ENCODE results near the gene MPL. TPM values are rescaled to one million over a fixed set of nuclear protein-coding genes. Genes with fewer than 3 reads are reported as not detected.

The MPL gene
- total RNA-seq, 2 donors from 2014 or later: not detected

DNA sequence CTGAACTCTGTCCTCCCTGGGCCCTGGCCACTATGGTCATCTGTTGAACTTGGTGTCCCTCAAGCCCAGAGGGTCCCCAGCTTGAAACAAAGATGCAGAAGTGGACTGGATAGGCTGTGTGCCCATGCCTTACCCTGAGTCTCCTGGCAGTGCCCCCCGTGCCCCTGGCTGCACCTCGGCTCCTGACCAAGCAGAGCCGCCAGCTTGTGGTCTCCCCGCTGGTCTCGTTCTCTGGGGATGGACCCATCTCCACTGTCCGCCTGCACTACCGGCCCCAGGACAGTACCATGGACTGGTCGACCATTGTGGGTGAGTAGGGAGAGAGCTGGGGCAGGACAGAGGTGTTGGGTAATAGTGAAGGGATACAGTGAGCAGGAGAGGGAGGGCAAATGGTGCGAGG lies 26.1 kb upstream of the MPL start:
- H3K4me1 Mint-ChIP-seq (ENCODE audit: low read depth): no peaks in the 10 kb centered on the region

DNA sequence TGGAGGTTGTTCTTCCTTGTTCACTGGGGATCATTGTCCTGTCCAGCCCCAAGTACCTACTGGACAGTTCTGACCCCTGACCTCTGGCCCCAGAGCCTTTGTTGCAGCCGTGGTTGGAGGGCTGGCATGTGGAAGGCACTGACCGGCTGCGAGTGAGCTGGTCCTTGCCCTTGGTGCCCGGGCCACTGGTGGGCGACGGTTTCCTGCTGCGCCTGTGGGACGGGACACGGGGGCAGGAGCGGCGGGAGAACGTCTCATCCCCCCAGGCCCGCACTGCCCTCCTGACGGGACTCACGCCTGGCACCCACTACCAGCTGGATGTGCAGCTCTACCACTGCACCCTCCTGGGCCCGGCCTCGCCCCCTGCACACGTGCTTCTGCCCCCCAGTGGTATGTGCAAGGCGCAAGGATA lies 25.4 kb upstream of the MPL start:
- ATAC-seq (replicated peaks in 1 of 2) (no peak), DNase-seq (no peak)
- no peaks in the 10 kb centered on the region for H3K9me3 Mint-ChIP-seq
- no peaks in the 10 kb centered on the region for H3K27me3 Mint-ChIP-seq (ENCODE audit: low read depth)
- H3K4me1 Mint-ChIP-seq (ENCODE audit: low read depth): no peaks in the 10 kb centered on the region
- H3K27ac Mint-ChIP-seq: no peak overlapping the region
- no peaks in the 10 kb centered on the region for H3K36me3 Mint-ChIP-seq (ENCODE audit: insufficient read depth in 2 of 2)
- no peak overlapping the region for H3K4me3 Mint-ChIP-seq

More for the DNA sequence above, 26.1 kb upstream of the MPL start:
- H3K9me3 Mint-ChIP-seq: no peaks in the 10 kb centered on the region
- DNase-seq: no peak
- H3K4me3 Mint-ChIP-seq: no peak overlapping the region
- no peak for ATAC-seq (replicated peaks in 1 of 2)
- no peaks in the 10 kb centered on the region for H3K27me3 Mint-ChIP-seq (ENCODE audit: low read depth)
- H3K27ac Mint-ChIP-seq: no peak overlapping the region
- H3K36me3 Mint-ChIP-seq (ENCODE audit: insufficient read depth in 2 of 2): no peaks in the 10 kb centered on the region

DNA sequence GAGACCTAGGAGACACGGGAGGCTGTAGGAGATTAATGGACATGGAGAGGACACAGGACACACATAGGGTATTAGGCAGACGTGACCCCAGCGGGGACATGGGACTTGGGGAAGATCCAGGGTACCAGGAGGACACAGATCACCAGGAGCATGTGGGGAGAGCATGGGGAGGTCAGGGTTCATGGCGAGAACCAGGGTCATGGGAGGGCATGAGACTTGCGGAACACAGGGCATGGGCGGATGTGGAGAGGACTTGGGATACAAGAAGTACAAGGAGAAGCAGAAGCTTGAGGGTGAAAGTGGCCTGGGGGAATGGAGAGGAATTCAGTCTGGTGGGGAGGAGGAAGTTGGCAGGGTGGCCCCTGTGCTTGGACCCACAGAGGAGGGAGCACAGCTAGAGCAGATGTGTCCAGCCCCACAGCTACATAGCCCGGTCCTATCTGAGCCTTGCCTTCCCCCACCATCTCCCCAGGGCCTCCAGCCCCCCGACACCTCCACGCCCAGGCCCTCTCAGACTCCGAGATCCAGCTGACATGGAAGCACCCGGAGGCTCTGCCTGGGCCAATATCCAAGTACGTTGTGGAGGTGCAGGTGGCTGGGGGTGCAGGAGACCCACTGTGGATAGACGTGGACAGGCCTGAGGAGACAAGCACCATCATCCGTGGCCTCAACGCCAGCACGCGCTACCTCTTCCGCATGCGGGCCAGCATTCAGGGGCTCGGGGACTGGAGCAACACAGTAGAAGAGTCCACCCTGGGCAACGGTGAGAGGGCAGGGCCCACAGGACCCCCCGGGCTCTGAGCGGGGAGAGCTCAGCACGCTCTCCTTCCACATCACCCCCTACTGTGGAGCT lies 24.7 kb upstream of the MPL start:
- H3K27me3 Mint-ChIP-seq (ENCODE audit: low read depth): no peaks in the 10 kb centered on the region
- peaks cover 2% of the 10 kb centered on the region for H3K4me1 Mint-ChIP-seq (ENCODE audit: low read depth)
- no peak overlapping the region for H3K4me3 Mint-ChIP-seq
- no peaks in the 10 kb centered on the region for H3K9me3 Mint-ChIP-seq
- DNase-seq (no peak), ATAC-seq (replicated peaks in 1 of 2) (no peak)
- no peak overlapping the region for H3K27ac Mint-ChIP-seq
- no peaks in the 10 kb centered on the region for H3K36me3 Mint-ChIP-seq (ENCODE audit: insufficient read depth in 2 of 2)

DNA sequence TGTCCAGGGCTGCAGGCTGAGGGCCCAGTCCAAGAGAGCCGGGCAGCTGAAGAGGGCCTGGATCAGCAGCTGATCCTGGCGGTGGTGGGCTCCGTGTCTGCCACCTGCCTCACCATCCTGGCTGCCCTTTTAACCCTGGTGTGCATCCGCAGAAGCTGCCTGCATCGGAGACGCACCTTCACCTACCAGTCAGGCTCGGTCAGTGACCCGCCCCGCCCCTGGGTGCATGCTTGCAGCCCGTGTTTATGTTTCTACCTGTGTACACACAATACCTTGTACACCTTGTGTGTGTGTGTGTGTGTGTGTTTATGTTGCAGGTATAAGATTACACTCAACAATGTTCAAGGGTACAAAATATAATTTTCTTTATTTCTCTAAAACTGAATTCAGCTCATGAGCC lies 23.8 kb upstream of the MPL start:
- Mint-ChIP-seq H3K4me3 (no peak overlapping the region), H3K9me3 (no peaks in the 10 kb centered on the region), H3K4me1 (ENCODE audit: low read depth) (peaks cover 6% of the 10 kb centered on the region), H3K27ac (no peak overlapping the region), H3K27me3 (ENCODE audit: low read depth) (no peaks in the 10 kb centered on the region), H3K36me3 (ENCODE audit: insufficient read depth in 2 of 2) (no peaks in the 10 kb centered on the region)
- ATAC-seq (replicated peaks in 1 of 2): no peak
- no peak for DNase-seq

DNA sequence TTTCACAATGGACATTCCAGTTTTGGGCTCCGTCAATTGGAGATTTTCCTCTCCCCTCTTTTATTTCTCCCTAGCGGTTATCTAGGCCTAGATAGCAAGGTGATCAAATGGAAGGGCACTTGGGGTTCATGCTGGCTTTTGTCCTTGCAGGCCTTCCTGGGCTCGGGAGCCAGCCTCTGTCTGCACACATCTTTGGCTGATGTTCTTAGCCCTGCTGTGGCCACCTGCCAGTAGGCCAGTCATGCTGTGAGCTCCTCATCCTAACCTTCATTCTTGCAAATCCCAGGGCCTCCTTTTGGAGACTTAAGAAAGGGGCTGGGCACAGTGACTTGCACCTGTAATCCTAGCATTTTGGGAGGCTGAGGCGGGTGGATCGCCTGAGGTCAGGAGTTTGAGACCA lies 23.4 kb upstream of the MPL start:
- ATAC-seq (replicated peaks in 1 of 2) (no peak), DNase-seq (no peak)
- H3K36me3 Mint-ChIP-seq (ENCODE audit: insufficient read depth in 2 of 2): no peaks in the 10 kb centered on the region
- H3K9me3 Mint-ChIP-seq: no peaks in the 10 kb centered on the region
- H3K4me3 Mint-ChIP-seq: no peak overlapping the region
- peaks cover 6% of the 10 kb centered on the region for H3K4me1 Mint-ChIP-seq (ENCODE audit: low read depth)
- H3K27me3 Mint-ChIP-seq (ENCODE audit: low read depth): no peaks in the 10 kb centered on the region
- no peak overlapping the region for H3K27ac Mint-ChIP-seq

DNA sequence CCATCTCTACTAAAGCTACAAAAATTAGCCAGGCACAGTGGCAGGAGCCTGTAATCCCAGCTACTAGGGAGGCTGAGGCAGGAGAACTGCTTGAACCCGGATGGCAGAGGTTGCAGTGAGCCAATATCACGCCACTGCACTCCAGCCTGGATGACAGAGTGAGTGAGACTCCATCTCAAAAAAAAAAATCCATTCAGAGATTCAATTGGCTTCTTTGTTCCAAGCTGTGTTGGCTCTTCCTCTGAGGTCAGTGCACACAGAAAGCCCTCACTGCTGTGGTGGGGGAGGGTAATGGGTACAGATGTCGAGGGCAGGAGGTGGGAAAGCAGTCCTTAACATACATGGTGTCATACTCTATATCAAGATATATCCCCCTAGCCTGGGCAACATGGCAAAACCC lies 22.1 kb upstream of the MPL start:
- DNase-seq: no peak
- Mint-ChIP-seq H3K4me1 (ENCODE audit: low read depth) (peaks cover 6% of the 10 kb centered on the region), H3K9me3 (no peaks in the 10 kb centered on the region), H3K27me3 (ENCODE audit: low read depth) (no peaks in the 10 kb centered on the region), H3K36me3 (ENCODE audit: insufficient read depth in 2 of 2) (no peaks in the 10 kb centered on the region), H3K4me3 (no peak overlapping the region), H3K27ac (no peak overlapping the region)
- no peak for ATAC-seq (replicated peaks in 1 of 2)

DNA sequence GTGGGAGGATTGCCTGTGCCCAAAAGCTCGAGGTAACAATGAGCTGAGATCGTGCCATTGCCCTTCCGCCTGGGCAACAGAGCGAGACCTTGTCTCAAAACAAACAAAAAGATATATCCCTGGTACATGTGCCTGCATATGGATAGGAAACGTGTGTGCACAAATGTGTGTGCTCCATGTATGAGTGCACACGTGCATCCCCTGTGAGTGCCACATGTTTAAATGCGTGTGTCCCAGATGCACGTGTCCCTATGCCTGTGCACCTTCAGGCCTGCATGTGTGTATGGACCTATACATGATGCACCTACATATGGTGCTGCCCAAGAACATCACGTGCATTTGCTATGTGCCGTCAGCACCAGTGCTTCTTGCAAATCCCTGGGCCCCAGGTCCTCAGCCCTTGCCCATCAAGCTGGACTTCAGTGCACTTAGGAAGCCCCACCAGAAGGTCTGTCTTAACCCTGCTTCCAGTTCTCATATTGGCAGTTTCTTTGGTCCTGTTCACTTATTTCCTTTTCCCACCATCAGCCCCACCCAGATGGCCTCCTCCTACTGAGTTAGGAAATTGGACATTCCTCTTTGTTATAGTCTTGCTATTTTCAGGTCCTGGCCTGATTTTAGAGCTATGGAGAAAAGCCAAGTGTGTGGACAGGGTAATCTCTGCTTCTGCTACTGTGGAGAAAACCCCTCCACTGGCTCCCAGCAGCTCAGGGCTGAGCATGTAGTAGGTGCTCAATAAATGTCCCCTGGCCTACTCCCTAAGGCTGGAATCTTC lies 21.5 kb upstream of the MPL start:
- no peak for ATAC-seq (replicated peaks in 1 of 2)
- Mint-ChIP-seq H3K4me1 (ENCODE audit: low read depth) (peaks cover 6% of the 10 kb centered on the region), H3K27me3 (ENCODE audit: low read depth) (no peaks in the 10 kb centered on the region), H3K27ac (no peak overlapping the region), H3K36me3 (ENCODE audit: insufficient read depth in 2 of 2) (no peaks in the 10 kb centered on the region), H3K4me3 (no peak overlapping the region), H3K9me3 (no peaks in the 10 kb centered on the region)
- no peak for DNase-seq

DNA sequence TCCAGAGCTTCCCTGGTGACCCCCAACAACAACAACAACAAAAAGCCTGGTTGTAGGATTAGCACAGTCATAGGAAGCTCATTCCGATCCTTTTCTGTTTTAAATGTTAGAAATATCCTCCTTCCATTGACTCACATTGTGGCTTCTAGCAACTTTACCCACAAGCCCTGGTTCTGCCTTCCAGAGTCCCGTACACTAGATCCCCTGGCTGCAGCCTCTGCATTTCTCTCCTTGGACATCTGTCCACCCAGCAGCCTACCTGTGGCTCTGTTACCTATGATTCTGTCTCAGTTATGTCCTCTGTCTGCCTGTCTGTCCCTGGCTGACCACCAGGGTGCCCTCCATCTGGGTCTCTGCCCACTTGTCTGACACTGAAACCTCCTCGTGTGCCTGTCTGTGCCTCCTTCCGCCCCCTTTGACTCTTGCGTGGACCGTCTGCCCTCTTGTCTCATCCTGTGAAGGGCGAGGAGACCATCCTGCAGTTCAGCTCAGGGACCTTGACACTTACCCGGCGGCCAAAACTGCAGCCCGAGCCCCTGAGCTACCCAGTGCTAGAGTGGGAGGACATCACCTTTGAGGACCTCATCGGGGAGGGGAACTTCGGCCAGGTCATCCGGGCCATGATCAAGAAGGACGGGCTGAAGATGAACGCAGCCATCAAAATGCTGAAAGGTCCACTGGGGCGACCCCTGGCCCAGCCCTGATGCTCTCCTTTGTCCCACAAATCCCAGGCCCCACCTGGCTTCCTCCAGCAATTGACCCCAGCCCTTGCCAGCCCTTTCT lies 20.7 kb upstream of the MPL start:
- no peak for DNase-seq
- Mint-ChIP-seq H3K4me3 (no peak overlapping the region), H3K4me1 (ENCODE audit: low read depth) (peaks cover 6% of the 10 kb centered on the region), H3K27me3 (ENCODE audit: low read depth) (no peaks in the 10 kb centered on the region), H3K27ac (no peak overlapping the region), H3K9me3 (no peaks in the 10 kb centered on the region), H3K36me3 (ENCODE audit: insufficient read depth in 2 of 2) (no peaks in the 10 kb centered on the region)
- ATAC-seq (replicated peaks in 1 of 2): no peak

DNA sequence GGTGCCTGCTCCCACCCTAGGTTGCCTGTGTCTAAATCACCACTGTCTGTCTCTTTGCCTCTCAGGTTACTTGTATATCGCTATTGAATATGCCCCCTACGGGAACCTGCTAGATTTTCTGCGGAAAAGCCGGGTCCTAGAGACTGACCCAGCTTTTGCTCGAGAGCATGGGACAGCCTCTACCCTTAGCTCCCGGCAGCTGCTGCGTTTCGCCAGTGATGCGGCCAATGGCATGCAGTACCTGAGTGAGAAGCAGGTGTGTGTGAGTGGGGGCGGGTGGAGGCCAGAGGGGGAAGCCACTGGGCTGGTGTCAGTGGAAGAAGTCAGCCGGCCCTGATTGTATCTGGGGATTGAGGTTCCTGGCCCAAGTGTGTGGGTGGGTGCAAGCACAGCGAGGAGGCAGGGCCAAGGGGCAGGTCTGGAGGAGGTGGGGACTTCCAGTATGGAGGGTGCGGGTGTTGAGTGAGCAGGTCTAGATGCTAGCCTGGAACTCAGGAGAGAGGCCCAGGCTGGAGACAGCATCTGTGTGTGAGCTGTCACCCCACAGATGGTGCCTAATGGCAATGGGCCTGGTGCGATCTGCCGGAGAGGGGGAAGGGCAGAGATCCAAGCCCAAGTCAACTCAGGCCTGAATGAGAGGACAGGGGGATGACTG lies 19.7 kb upstream of the MPL start:
- no peak overlapping the region for H3K27ac Mint-ChIP-seq
- ATAC-seq (replicated peaks in 1 of 2) (peak in 1 of 2 donors; percentile 38), DNase-seq (no peak)
- peaks cover 6% of the 10 kb centered on the region for H3K4me1 Mint-ChIP-seq (ENCODE audit: low read depth)
- no peaks in the 10 kb centered on the region for H3K36me3 Mint-ChIP-seq (ENCODE audit: insufficient read depth in 2 of 2)
- H3K4me3 Mint-ChIP-seq: no peak overlapping the region
- no peaks in the 10 kb centered on the region for H3K9me3 Mint-ChIP-seq
- H3K27me3 Mint-ChIP-seq (ENCODE audit: low read depth): no peaks in the 10 kb centered on the region

DNA sequence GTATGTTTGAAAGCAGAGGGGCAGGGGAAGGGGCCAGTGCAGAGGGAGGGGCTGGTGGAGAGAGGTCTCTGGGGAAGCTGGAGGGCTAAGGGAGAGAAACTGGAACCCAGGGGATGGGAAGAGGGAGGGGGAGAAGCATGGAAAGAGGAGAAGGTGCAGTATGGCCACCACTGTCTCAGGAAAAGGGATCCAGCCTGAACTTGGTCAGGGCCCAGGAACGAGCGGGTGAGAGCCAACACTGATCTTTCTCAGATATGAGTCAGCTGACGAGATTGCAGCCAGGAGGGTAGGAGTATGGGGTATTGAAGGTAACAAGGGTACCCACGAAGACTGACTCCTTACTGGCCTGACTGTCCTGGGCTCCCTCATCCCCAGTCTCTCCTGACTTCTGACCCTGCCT lies 18.8 kb upstream of the MPL start:
- ATAC-seq (replicated peaks in 1 of 2) (no peak), DNase-seq (no peak)
- Mint-ChIP-seq H3K27ac (no peak overlapping the region), H3K27me3 (ENCODE audit: low read depth) (no peaks in the 10 kb centered on the region), H3K4me3 (no peak overlapping the region), H3K4me1 (ENCODE audit: low read depth) (peaks cover 6% of the 10 kb centered on the region), H3K9me3 (no peaks in the 10 kb centered on the region), H3K36me3 (ENCODE audit: insufficient read depth in 2 of 2) (no peaks in the 10 kb centered on the region)

DNA sequence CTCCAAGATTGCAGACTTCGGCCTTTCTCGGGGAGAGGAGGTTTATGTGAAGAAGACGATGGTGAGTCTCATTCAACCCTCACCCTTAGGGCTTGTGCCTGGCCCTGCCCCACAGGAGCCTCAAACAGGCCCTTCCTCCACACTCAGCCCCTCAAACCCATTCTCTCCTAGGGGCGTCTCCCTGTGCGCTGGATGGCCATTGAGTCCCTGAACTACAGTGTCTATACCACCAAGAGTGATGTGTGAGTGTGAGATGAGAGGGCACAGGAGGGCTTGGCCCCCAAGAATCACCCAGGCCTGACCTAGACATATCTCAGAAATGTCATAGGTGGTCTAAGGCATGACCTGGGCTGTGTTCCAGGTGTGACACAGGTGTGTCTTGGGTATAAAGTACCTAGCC lies 18.3 kb upstream of the MPL start:
- Mint-ChIP-seq H3K4me3 (no peak overlapping the region), H3K9me3 (peaks cover 0 to 3% of the 10 kb centered on the region in 2 donors), H3K4me1 (ENCODE audit: low read depth) (peaks cover 9% of the 10 kb centered on the region), H3K27me3 (ENCODE audit: low read depth) (no peaks in the 10 kb centered on the region), H3K27ac (no peak overlapping the region), H3K36me3 (ENCODE audit: insufficient read depth in 2 of 2) (peaks cover 0 to 2% of the 10 kb centered on the region in 2 donors)
- DNase-seq (no peak), ATAC-seq (replicated peaks in 1 of 2) (no peak)

DNA sequence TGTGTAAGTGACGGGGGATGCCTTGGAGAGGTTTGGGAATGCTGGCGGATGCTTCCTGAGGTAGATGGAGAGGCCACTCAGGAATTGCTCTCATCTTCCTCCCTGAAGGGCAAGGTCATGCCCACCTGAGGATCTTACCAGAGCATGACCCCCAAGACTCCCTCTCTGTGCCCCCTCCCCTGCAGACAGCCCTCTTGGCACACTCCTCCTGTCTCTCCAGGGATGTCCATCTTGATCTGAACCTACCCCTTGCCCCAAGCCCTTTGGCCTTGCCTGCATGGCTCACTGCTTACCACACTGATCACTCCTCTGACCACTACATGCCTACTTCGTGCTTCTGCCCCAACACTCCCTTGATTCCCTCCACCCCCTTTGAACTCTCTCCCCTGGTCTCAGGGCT lies 17.9 kb upstream of the MPL start:
- Mint-ChIP-seq H3K36me3 (ENCODE audit: insufficient read depth in 2 of 2) (peaks cover 4 to 7% of the 10 kb centered on the region in 2 donors), H3K27me3 (ENCODE audit: low read depth) (no peaks in the 10 kb centered on the region), H3K27ac (no peak overlapping the region), H3K4me3 (no peak overlapping the region), H3K9me3 (peaks cover 4 to 8% of the 10 kb centered on the region in 2 donors), H3K4me1 (ENCODE audit: low read depth) (peaks cover 14% of the 10 kb centered on the region)
- DNase-seq (no peak), ATAC-seq (replicated peaks in 1 of 2) (no peak)
